Measurements from ENCODE around the gene TYW3. TPM values are rescaled to one million over a fixed set of nuclear protein-coding genes. Genes with fewer than 3 reads are reported as not detected.

The TYW3 gene
- total and polyA plus RNA-seq, 2 of the 13 experiments (the other 11 are each of a cell fraction or from before 2014, with no cell fraction given), result 17.6 to 45.8 TPM

GRCh38 chr1:74737333-74737732 is 4.4 kb downstream of the TYW3 start:
- Histone ChIP-seq H3K36me3 (replicated peaks in 1 of 2; ENCODE audit: control insufficient read depth in 1 of 2, insufficient read depth in 2 of 2, low read length in 2 of 2) (peaks cover 16 to 40% of the 10 kb centered on the region in 2 experiments; a peak in 4 of 5 replicates), H3K9ac (ENCODE audit: insufficient read depth, low read depth, low read length) (no peak overlapping the region), H3K4me3 (replicated peaks in 1 of 3; ENCODE audit: insufficient read depth in 1 of 3, low read depth in 2 of 3, low read length in 3 of 3) (no peak overlapping the region), H3K27ac (ENCODE audit: extremely low read length, insufficient read depth, low read length) (no peak overlapping the region), H3K4me2 (ENCODE audit: low read depth, low read length) (no peak overlapping the region), H3K27me3 (ENCODE audit: control insufficient read depth in 1 of 2, insufficient read depth in 2 of 2, low read length in 2 of 2) (no peaks in the 10 kb centered on the region; a peak in 1 of 5 replicates), H3K4me1 (ENCODE audit: insufficient read depth, low read length) (peaks cover 29% of the 10 kb centered on the region), H3K9me3 (ENCODE audit: low read length) (no peaks in the 10 kb centered on the region), H2AFZ (ENCODE audit: low read length) (no peak overlapping the region), H4K20me1 (ENCODE audit: insufficient read depth, low read length) (no peaks in the 10 kb centered on the region; the same call in 1 of the 2 replicates), H3K79me2 (ENCODE audit: insufficient read depth, low read length) (peaks cover 23% of the 10 kb centered on the region)
- POLR2A ChIA-PET, result no interaction called here
- intact Hi-C loops (cut with micrococcal nuclease; ENCODE audit: unreplicated experiment), result no loop called here
- FAIRE-seq (no peak), ATAC-seq (no peak), DNase-seq (ENCODE audit: low spot score) (no peak)
- 91% methylated on average over 4 of the region's 4 CpGs for WGBS (ENCODE audit: low lambda C conversion rate)
- TF ChIP-seq HOXA9 (CRISPR knock-in tag; IDR thresholded peaks at IDR 0.05; ENCODE audit: borderline replicate concordance) (no peak), ATF7 (IDR thresholded peaks at IDR 0.05) (no peak), ATF7 (CRISPR knock-in tag; IDR thresholded peaks at IDR 0.05) (no peak), ZNF20 (CRISPR knock-in tag; IDR thresholded peaks at IDR 0.05) (no peak), ZNF644 (CRISPR knock-in tag; IDR thresholded peaks at IDR 0.05; ENCODE audit: low read depth) (no peak), BRD4 (CRISPR knock-in tag; IDR thresholded peaks at IDR 0.05) (no peak), ZNF878 (CRISPR knock-in tag; IDR thresholded peaks at IDR 0.05) (no peak), ZNF792 (CRISPR knock-in tag; IDR thresholded peaks at IDR 0.05) (no peak), ZFP90 (CRISPR knock-in tag; IDR thresholded peaks at IDR 0.05; ENCODE audit: borderline replicate concordance) (no peak), TBL1XR1 (IDR thresholded peaks at IDR 0.05; ENCODE audit: borderline replicate concordance, low read length, partially characterized antibody) (no peak), SP4 (CRISPR knock-in tag; IDR thresholded peaks at IDR 0.05) (no peak), ZNF260 (CRISPR knock-in tag; IDR thresholded peaks at IDR 0.05; ENCODE audit: borderline replicate concordance, low read depth) (no peak), NFATC3 (CRISPR knock-in tag; IDR thresholded peaks at IDR 0.05) (no peak), ZNF691 (CRISPR knock-in tag; IDR thresholded peaks at IDR 0.05; ENCODE audit: borderline replicate concordance, low read depth) (no peak)
- TF ChIP-seq, protein P1, sequence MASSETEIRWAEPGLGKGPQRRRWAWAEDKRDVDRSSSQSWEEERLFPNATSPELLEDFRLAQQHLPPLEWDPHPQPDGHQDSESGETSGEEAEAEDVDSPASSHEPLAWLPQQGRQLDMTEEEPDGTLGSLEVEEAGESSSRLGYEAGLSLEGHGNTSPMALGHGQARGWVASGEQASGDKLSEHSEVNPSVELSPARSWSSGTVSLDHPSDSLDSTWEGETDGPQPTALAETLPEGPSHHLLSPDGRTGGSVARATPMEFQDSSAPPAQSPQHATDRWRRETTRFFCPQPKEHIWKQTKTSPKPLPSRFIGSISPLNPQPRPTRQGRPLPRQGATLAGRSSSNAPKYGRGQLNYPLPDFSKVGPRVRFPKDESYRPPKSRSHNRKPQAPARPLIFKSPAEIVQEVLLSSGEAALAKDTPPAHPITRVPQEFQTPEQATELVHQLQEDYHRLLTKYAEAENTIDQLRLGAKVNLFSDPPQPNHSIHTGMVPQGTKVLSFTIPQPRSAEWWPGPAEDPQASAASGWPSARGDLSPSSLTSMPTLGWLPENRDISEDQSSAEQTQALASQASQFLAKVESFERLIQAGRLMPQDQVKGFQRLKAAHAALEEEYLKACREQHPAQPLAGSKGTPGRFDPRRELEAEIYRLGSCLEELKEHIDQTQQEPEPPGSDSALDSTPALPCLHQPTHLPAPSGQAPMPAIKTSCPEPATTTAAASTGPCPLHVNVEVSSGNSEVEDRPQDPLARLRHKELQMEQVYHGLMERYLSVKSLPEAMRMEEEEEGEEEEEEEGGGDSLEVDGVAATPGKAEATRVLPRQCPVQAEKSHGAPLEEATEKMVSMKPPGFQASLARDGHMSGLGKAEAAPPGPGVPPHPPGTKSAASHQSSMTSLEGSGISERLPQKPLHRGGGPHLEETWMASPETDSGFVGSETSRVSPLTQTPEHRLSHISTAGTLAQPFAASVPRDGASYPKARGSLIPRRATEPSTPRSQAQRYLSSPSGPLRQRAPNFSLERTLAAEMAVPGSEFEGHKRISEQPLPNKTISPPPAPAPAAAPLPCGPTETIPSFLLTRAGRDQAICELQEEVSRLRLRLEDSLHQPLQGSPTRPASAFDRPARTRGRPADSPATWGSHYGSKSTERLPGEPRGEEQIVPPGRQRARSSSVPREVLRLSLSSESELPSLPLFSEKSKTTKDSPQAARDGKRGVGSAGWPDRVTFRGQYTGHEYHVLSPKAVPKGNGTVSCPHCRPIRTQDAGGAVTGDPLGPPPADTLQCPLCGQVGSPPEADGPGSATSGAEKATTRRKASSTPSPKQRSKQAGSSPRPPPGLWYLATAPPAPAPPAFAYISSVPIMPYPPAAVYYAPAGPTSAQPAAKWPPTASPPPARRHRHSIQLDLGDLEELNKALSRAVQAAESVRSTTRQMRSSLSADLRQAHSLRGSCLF (CRISPR knock-in tag; IDR thresholded peaks at IDR 0.05; ENCODE audit: borderline replicate concordance), result no peak
- CTCF ChIA-PET (ENCODE audit: low intra/inter-chr PET ratio, low total read pairs), result no interaction called here
- no TSS peak for BruUV-seq (replicated peaks)
- in situ Hi-C loops (cut with HindIII; ENCODE audit: extremely low pct_ligation_motif_present, low pct_unique_long_range_greater_than_20kb), result no loop called here

Measured in HepG2 (cell line).